Ecto neural progenitor cell (in vitro differentiated cells): ENCODE measurements around the gene EZH2.

ENCODE experiments used
- DNase-seq: peaks from one replicate; pipeline ENCODE4 v3.0.0-alpha.2; 2018; ENCODE audit warnings: low spot score

EZH2 gene

GRCh38 chr7:148898845-148899484 is 14.9 kb upstream of the EZH2 start:
- DNase-seq: no peak

GRCh38 chr7:148894591-148894990 is 10.5 kb upstream of the EZH2 start:
- no peak for DNase-seq

GRCh38 chr7:148893071-148893470 is 9.0 kb upstream of the EZH2 start:
- no peak for DNase-seq

- DNase-seq: no peak
These were observed 4.2 kb upstream of the EZH2 start for GRCh38 chr7:148888300-148888699.

- no peak for DNase-seq
These were observed 2.8 kb upstream of the EZH2 start for GRCh38 chr7:148886844-148887243.

- peak; percentile 94 for DNase-seq
These were observed 370 bp upstream of the EZH2 start for GRCh38 chr7:148884299-148885022.

DNA sequence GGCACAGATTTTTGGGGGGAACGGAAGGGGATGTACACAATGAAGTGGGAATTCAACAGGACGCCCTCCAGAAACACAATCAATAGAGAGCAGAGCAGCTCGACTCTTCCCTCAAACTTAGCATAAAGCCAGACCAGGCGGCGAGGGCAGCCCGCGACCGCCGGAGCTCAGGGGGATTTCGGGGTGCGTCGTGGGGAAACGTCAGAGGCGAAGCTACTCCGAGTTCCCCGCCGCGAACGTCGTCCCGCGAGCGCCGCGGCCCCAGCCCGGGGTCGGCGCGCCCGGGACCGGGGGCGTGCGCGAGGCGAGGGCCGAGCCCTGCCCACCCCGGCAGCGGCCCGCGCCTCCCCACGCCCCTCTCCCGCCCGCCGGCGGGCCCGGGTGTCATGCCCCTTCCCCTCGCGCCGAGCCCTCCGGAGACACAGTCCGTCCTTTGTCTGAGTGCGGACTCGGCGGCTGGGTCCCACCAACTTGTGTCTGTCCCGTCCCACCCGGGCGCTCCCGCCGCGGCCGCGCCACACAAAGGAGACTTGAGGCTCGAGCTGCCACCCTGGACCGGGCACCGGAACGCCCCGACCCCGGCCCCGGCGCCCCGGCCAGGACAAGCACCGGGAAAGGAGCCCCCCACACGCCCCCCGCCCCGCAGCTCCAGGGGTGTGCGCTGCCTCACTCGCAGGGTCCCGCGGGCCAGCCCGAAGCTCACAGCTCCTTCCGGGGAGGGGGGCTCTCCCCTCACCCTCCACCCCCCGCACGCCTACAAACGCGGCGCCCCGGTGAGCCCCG is 634 bp downstream of the EZH2 start:
- DNase-seq: peak; percentile 79

DNA sequence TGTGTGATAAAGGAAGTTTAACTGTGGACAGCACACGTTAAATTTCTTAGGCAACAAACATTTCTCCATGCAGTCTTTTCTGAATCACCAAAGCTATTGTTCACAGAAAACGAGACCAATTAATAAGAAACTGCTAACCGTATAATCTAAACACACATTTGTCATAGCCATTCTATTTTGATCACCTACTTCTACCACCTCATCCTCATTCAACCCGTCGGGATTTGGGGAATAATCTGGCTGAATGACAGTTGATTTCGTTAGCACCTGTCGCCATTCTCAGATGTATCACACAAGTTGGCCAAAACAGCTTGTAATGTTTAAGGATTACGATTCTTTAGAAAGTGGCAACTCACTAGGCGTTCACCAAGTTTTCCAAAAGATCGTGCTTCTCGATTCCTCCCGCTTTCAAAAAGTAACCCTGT is 1.2 kb downstream of the EZH2 start:
- no peak for DNase-seq

- no peak for DNase-seq
These were observed 1.9 kb downstream of the EZH2 start for GRCh38 chr7:148882192-148882591.

GRCh38 chr7:148878317-148878716 is 5.8 kb downstream of the EZH2 start:
- no peak for DNase-seq

DNA sequence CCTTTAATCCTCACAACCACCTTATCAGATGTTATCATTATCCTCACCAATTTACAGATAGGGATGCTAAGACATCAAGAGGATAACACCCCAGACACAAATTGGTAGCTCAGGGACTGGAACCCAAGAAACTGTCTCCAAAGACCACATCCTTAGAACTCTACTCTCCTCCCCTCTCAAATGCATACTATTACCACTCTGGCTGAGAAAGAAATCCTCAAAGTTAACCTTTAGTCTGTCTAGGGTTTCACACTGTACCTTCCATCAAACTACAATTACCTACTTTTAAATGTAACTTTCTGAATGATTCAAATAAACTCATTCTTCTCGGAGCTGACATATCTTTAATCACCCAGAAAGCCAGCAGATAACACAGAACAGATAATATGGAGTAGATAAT is 6.6 kb downstream of the EZH2 start:
- DNase-seq: no peak

- no peak for DNase-seq
These were observed 11.9 kb downstream of the EZH2 start for GRCh38 chr7:148872188-148872587.

GRCh38 chr7:148871551-148871950 is 12.5 kb downstream of the EZH2 start:
- no peak for DNase-seq

DNA sequence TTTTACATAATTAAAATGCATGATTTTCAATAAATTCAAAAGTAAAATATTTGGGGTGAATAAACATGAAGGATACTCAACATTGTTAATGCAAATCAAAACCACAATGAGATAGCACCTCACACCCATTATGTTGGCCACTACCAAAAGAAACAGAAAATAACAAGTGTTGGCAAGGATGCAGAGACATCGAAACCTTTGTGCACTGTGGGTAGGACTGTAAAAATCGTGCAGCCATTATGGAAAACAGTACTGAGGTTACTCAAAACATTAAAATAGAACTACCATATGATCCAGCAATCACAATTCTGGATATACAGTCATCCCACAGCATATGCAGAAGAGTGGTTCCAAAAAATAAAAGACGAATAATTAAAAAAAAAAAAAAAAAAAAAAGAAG is 13.1 kb downstream of the EZH2 start:
- no peak for DNase-seq

DNA sequence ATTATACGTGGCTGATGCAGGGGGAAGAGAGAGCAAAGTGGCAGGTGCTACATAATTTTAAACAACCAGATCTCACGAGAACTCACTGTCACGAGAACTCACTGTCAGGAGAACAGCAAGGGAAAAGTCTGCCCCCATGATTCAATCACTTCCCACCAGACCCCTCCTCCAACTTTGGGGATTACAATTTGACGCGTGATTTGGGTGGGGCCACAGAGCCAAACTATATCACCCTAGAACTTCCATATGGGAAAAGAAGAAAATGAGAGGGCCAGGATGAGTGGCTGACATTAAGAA is 15.8 kb downstream of the EZH2 start:
- DNase-seq: no peak

DNA sequence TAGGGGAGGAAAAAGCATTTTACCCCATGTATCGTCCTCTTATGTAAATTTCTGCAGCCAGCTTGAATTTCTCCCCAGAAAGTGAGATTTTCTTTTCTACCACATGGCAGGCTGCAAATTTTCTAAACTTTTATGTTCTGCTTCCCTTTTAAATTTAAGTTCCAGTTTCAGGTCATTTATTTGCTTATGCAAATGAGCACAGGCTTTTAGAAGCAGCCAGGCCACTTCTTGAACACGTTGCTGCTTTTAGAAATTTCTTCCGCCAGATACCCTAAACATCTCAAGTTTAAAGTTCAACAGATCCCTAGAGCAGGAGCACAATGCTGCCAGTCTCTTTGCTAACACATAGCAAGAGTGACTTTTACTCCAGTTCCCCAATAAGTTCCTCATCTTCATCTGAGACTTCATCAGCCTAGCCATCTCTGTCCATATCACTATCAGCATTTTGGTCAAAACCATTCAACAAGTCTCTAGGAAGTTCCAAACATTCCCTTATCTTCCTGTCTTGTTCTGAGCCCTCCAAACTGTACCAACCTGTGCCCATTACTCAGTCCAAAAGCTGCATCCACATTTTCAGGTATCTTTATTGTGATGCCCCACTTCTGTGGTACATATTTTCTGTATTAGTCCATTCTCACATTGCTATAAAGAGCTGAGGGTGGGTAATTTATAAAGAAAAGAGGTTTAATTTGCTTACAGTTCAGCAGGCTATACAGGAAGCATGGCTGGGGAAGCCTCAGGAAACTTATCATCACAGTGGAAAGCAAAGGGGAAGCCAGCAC is 16.3 kb downstream of the EZH2 start:
- DNase-seq: no peak

DNA sequence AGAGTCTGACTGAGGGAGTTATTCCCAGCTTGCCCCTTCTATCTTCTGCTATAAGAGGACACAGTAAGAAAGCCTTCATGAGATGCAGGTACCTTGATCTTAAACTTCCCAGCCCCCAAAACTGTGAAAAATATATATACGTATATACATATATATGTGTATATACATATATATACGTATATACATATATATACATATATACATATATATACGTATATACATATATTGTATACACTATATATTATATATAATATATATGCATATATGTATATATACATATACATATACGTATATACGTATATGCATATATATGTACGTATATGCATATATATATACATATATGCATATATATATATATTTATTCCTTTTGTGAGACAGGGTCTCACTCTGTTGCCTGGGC is 17.7 kb downstream of the EZH2 start:
- no peak for DNase-seq

- no peak for DNase-seq
These were observed 18.8 kb downstream of the EZH2 start for GRCh38 chr7:148865283-148865682.

GRCh38 chr7:148863324-148863723 is 20.8 kb downstream of the EZH2 start:
- no peak for DNase-seq

DNA sequence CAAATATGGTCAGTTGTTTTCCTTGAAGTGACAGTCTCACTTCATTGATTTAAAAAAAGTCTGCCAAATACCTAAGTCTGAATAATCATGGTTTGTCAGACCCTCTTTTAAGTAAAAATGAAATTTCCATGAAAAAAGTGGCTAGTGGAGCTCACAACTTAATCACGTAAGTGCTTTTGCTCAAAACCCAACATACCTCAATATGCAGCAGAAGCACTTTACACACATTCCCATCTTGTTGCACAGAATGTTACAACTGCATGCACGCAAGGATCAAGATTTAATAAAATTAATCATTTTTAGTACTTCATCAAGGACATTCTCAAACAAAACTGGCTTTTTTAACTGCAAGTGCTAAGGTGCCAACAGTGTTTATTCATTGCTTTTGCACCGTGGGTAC is 21.6 kb downstream of the EZH2 start:
- DNase-seq: no peak

GRCh38 chr7:148858489-148858888 is 25.6 kb downstream of the EZH2 start:
- no peak for DNase-seq

DNA sequence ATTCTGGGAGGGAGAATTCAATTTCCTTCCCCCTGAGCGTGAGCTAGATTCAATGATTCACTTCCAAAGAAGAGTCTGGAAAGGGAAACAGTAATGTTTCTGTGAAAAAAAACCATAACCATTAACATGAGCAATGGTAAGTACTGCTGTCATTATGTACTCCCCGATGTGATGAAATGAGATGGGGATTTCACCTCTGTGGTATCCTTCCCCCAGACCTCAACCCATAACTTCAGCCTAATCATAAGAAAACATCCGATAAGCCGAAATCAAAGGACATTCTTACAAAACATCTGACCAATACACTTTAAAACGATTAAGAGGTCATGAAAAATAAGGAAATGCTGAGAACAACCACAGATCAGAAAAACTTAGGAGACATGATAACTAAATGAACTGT is 27.2 kb downstream of the EZH2 start:
- DNase-seq: no peak

- no peak for DNase-seq
These were observed 27.6 kb downstream of the EZH2 start for GRCh38 chr7:148856578-148856881.
